Bronchial smooth muscle cell (primary cell): ENCODE results near the gene UAP1. TPM values are rescaled to one million over a fixed set of nuclear protein-coding genes. Genes with fewer than 3 reads are reported as not detected.

ENCODE experiments used
- total RNA-seq: library from RNA; depleted of rRNA; stranded (reverse); fragments of >200 nt; gene quantifications from 2 replicates; pipeline ENCODE4 v1.2.1, GENCODE V29; 2014

The UAP1 gene
- 51.0 and 63.7 TPM in 2 replicates for total RNA-seq

GRCh38 chr1:162561616-162562469 lies at the start of gene UAP1:
Gene UAP1, plus strand, starts transcription at chr1:162561722. Its CDS starts 4,347 bp downstream, at chr1:162566069.

DNA sequence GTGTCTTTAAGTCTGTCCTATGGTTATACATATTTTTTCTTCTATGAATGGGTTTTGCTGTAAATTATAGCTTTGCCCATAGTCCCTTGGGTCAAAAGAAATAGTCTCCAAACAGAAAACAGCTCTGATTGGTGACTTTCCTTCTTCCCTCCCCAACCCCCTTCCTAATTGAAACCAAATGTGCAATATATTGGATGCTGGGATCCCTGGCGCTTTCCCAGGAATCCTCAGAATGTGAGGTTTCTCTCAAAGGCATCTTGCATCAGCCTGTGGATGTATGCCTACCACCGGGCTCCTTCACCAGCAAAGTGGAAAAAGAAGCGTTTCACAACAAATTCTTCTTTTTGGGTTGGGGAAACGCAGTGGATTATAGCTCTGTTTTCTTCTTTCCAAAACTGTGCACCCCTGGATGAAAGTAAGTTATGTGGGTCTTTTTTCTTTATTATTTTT lies 70.7 kb downstream of the UAP1 start, which contains the start of gene DDR2:
Gene DDR2 (plus strand): TSS at position 248 of the 450 bp plus-strand sequence. CDS start 86,600 bp downstream, outside the sequence.

Other genes with a start within 250 kb of the UAP1 start
- gene SPATA46, start 184.9 kb upstream of the UAP1 start, total RNA-seq: not detected in 2 replicates
- gene C1orf226, start 180.0 kb upstream of the UAP1 start, total RNA-seq: under 0.01 TPM in 1 of 2 replicates, not detected in the other
- gene SH2D1B, start 149.6 kb upstream of the UAP1 start, total RNA-seq: under 0.01 TPM in 1 of 2 replicates, not detected in the other
- 26.4 and 43.5 TPM in 2 replicates for gene UHMK1, start 63.9 kb upstream of the UAP1 start, total RNA-seq
- 158 and 224 TPM in 2 replicates for gene DDR2, start 70.7 kb downstream of the UAP1 start, total RNA-seq
- 14.7 and 19.0 TPM in 2 replicates for gene HSD17B7, start 229.0 kb downstream of the UAP1 start, total RNA-seq